ENCODE data around the gene SPDYE1.
A peak's percentile ranks its signal among the peaks of the same experiment; 100 is the strongest.

The SPDYE1 gene

GRCh38 chr7:44045226-44046014, 47.7 kb downstream of the SPDYE1 start:
- DNase-seq, result peak; percentile 34

GRCh38 chr7:44046321-44047061, 48.8 kb downstream of the SPDYE1 start:
- DNase-seq, result peak; percentile 62

GRCh38 chr7:44048031-44048795, 50.5 kb downstream of the SPDYE1 start:
- no peak for DNase-seq

GRCh38 chr7:44050121-44050914, 52.6 kb downstream of the SPDYE1 start:
- DNase-seq, result no peak

GRCh38 chr7:44050915-44051560, 53.3 kb downstream of the SPDYE1 start:
- no peak for DNase-seq

- no peak for DNase-seq
Measured at GRCh38 chr7:44051611-44052220, 54.0 kb downstream of the SPDYE1 start.

GRCh38 chr7:44052771-44053365, 55.2 kb downstream of the SPDYE1 start:
- DNase-seq, result no peak

GRCh38 chr7:44056681-44057080, 59.0 kb downstream of the SPDYE1 start:
- no peak for DNase-seq

- no peak for DNase-seq
Measured at GRCh38 chr7:44057181-44057848, 59.6 kb downstream of the SPDYE1 start.

- no peak for DNase-seq
Measured at GRCh38 chr7:44057849-44058758, 60.4 kb downstream of the SPDYE1 start.

- no peak for DNase-seq
Measured at GRCh38 chr7:44058759-44059218, 61.1 kb downstream of the SPDYE1 start.

- no peak for DNase-seq
Measured at GRCh38 chr7:44059219-44060090, 61.8 kb downstream of the SPDYE1 start.

Measured in CD4-positive, alpha-beta T cell treated with Interleukin-21 for 1 hour (primary cell).